Kidney epithelial cell (primary cell): Measurements from ENCODE around the gene DNAH8. TPM values are rescaled to one million over a fixed set of nuclear protein-coding genes. Genes with fewer than 3 reads are reported as not detected.

Source experiments
- DNase-seq: peaks from one replicate; pipeline ENCODE4 v3.0.0-alpha.2; 2010; ENCODE audit warnings: low read depth
- H3K27me3 ChIP-seq: 2 replicates; pipeline ENCODE4 v1.6.0; 2011; ENCODE audit warnings: low read length; ENCODE audit not compliant: control insufficient read depth, insufficient read depth
- H3K36me3 ChIP-seq: 2 replicates; pipeline ENCODE4 v1.5.1; 2011; ENCODE audit warnings: low read length; ENCODE audit not compliant: control insufficient read depth, insufficient read depth
- H3K4me3 ChIP-seq: 2 replicates; pipeline ENCODE4 v1.5.1; 2011; ENCODE audit warnings: low read depth, mild to moderate bottlenecking, control low read depth, low read length
- total RNA-seq: library from RNA; depleted of rRNA; stranded (reverse); fragments of >200 nt; gene quantifications from 2 replicates; pipeline ENCODE4 v1.2.3, GENCODE V29; 2015
- TF ChIP-seq, protein P1 (sequence below): IDR thresholded peaks from 2 replicates; pipeline ENCODE4 v1.5.1; 2011; ENCODE audit warnings: mild to moderate bottlenecking, moderate library complexity, low read length, control low read depth, inconsistent platforms; ENCODE audit not compliant: insufficient read depth, poor library complexity, severe bottlenecking

Gene DNAH8
- total RNA-seq, 1 donor from 2014 or later, result not detected

DNA sequence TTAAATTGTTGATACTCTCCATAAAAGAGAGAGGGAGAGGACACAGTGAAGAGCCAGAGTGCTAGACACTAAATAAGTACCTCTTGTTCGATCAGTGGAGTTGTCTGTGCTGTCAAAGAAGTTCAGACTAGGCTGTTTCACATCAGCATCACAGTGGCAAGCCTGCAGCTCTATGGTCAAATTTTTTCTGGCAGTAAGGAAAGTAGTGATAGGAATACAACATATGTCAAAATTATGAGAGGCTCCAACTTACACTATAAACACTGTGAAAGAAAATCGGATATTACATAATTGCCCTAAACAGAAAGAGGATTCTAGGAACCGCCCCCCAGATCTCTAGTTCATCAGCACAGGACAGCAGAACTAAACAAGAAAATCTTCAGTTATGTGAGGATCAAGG lies 23.1 kb downstream of the DNAH8 start:
- Histone ChIP-seq H3K36me3 (no peaks in the 10 kb centered on the region), H3K4me3 (no peak overlapping the region), H3K27me3 (no peaks in the 10 kb centered on the region)
- TF ChIP-seq, protein P1, sequence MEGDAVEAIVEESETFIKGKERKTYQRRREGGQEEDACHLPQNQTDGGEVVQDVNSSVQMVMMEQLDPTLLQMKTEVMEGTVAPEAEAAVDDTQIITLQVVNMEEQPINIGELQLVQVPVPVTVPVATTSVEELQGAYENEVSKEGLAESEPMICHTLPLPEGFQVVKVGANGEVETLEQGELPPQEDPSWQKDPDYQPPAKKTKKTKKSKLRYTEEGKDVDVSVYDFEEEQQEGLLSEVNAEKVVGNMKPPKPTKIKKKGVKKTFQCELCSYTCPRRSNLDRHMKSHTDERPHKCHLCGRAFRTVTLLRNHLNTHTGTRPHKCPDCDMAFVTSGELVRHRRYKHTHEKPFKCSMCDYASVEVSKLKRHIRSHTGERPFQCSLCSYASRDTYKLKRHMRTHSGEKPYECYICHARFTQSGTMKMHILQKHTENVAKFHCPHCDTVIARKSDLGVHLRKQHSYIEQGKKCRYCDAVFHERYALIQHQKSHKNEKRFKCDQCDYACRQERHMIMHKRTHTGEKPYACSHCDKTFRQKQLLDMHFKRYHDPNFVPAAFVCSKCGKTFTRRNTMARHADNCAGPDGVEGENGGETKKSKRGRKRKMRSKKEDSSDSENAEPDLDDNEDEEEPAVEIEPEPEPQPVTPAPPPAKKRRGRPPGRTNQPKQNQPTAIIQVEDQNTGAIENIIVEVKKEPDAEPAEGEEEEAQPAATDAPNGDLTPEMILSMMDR, result no peak
- no peak for DNase-seq

DNA sequence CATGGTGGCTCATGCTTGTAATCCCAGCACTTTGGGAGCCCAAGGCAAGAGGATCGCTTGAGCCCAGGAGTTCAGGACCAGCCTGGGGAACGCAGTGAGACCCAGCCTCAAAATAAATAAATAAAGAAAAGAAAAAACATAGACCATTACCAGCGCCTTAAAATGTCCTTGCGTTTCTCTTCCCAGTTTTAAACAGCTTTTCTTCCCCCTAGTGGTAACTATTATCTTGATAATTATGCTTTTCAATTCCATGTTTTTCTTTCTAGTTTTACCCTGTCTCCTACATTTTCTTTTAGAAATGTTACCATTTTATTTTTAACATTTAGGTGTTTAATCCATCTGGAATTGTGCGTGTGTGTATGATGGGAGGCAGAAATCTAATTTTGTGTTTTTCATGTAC lies 24.4 kb downstream of the DNAH8 start:
- DNase-seq, result no peak
- H3K27me3 ChIP-seq, result no peaks in the 10 kb centered on the region
- no peak overlapping the region for H3K4me3 ChIP-seq
- TF ChIP-seq, protein P1, result no peak
- H3K36me3 ChIP-seq, result no peaks in the 10 kb centered on the region

DNA sequence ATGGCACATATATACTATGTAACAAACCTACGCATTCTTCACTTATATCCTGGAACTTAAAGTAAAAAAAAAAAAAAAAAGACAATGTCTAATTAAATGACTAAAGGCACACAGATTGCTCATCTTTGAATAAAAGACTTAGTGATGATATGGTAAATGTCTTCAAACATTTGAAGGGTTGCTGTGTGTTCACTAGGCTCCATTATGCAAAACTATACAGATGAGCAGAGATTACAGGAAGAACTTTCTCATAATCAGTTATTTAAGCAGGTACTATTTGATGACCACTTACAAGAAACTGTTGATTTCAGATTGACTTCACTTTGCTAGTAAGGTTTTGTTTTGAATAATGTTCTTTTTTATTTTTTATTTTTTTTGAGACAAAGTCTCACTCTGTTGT lies 34.4 kb downstream of the DNAH8 start:
- H3K4me3 ChIP-seq, result no peak overlapping the region
- no peak for DNase-seq
- TF ChIP-seq, protein P1, result no peak
- H3K36me3 ChIP-seq, result no peaks in the 10 kb centered on the region
- H3K27me3 ChIP-seq, result no peaks in the 10 kb centered on the region

DNA sequence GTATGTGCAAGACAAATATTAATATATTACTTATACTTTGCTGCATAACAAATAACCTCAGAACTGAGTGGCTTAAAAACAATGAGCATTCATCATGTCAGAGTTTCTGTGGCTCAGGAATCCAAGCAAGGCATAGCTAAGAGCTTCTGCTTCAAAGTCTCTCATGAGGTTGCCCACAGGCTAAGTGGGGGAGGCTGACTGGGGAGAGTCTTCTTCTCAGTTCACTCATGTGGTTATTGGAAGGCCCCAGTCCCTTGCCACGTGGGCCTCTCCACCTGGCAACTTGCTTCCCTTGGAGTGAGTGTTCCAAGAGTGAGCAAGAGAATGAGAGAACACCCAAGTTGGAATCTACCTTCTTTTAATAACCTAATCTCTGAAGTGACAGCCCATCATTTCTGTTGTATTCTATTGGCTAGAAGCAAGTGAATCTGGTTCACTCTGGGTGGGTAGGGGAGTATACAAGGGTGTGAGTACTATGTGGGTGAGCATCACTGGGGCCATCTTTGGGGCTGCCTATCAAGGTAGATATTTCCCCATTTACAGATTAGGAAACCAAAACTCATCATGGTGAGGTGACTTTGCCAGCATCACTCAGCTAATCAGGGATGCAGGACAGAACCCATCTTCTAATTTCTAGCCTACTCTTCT lies 36.0 kb downstream of the DNAH8 start:
- TF ChIP-seq, protein P1, result no peak
- Histone ChIP-seq H3K4me3 (no peak overlapping the region), H3K36me3 (no peaks in the 10 kb centered on the region), H3K27me3 (no peaks in the 10 kb centered on the region)
- DNase-seq, result no peak

DNA sequence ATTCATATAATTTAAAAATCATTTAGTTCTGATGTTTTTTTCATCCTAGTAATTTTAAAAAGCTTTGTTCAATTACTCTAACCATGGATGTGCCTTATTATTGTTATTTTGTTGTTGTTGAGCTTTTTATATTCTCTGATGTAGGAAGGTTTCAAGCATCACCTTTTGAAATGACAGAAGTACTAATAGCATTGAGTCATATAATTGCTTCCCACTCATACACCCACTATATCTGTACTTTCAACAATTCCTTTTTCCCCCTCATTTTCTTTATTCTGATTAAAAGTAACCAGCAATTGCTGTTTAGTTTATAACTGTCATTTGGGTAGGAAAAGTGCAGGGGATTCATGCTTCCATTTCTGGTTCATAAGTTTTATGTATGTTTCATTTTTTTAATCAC lies 38.6 kb downstream of the DNAH8 start:
- Histone ChIP-seq H3K36me3 (no peaks in the 10 kb centered on the region), H3K27me3 (no peaks in the 10 kb centered on the region), H3K4me3 (no peak overlapping the region)
- DNase-seq, result no peak
- TF ChIP-seq, protein P1, result no peak

DNA sequence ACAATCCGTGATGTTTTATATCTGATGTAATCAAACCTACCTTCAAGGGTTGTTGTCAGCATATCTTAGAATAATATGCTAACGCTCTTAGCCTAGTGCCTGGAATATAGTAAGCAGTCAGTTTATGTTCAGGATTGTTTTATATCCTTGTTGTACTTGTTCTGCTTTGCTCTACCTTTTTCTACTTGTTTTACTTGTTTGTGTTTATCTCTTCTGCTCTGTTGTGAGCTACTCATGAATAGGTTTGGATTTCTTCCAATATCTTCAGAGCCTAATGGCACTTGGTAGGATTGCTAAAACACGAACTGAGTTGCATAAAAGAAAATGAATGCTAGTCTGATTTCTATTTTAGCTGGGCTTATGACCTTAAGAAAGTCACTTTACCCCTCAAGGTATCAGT lies 40.1 kb downstream of the DNAH8 start:
- TF ChIP-seq, protein P1, result no peak
- Histone ChIP-seq H3K36me3 (no peaks in the 10 kb centered on the region), H3K4me3 (no peak overlapping the region), H3K27me3 (no peaks in the 10 kb centered on the region)
- DNase-seq, result no peak
